B cell (primary cell): Measurements from ENCODE around the gene LAPTM4A. TPM values are rescaled to one million over a fixed set of nuclear protein-coding genes. Genes with fewer than 3 reads are reported as not detected.

Experiments
- ATAC-seq: fragments of 200-7000 bp; cut with Tn5 transposase; one replicate; pipeline ENCODE4 v1.10.0; 2021; ENCODE audit warnings: low read depth, mild to moderate bottlenecking, moderate number of reproducible peaks, moderate library complexity
- CTCF ChIA-PET: fragments of 350-600 bp; sonication (Branson Sonifier 250); formaldehyde crosslinking; loops from one replicate; lab custom pipeline; 2021; ENCODE audit warnings: antibody characterized with exemption, inconsistent platforms; lab: Charles Lee
- POLR2A ChIA-PET: fragments of 350-600 bp; sonication (Branson Sonifier 250); formaldehyde crosslinking; loops from one replicate; lab custom pipeline; 2021; ENCODE audit warnings: antibody characterized with exemption; lab: Charles Lee
- DNase-seq: peaks from one replicate; pipeline ENCODE4 v3.0.0; 2013
- H2AFZ ChIP-seq: 2 replicates; pipeline ENCODE4 v1.6.1; 2012; ENCODE audit warnings: mild to moderate bottlenecking, low read depth, low read length; ENCODE audit not compliant: insufficient read depth, poor library complexity, severe bottlenecking
- H3K27ac ChIP-seq, 2 donors: 1 replicate in 1 of 2; 2 replicates in 1 of 2; pipeline ENCODE4 v1.5.1; 2012 to 2013; ENCODE audit warnings: low read length in 2 of 2, mild to moderate bottlenecking in 2 of 2, moderate library complexity in 1 of 2
- H3K27me3 ChIP-seq, 4 experiments: fragments of 200-600 bp in 1 of 4; sonication (generic) in 1 of 4; replicated peaks in 1 of 4; 1 replicate in 2 of 4; 2 replicates in 2 of 4; pipeline versions ENCODE4 v1.6.1 to v1.7.0; 2013 to 2016; ENCODE audit warnings: low read length in 3 of 4, mild to moderate bottlenecking in 2 of 4, mixed read lengths in 1 of 4, moderate library complexity in 1 of 4; ENCODE audit not compliant: insufficient read depth in 4 of 4, control insufficient read depth in 3 of 4; ENCODE audit errors: control extremely low read depth in 1 of 4
- H3K36me3 ChIP-seq, 2 experiments: replicated peaks in 1 of 2; 1 replicate in 1 of 2; 2 replicates in 1 of 2; pipeline versions ENCODE4 v1.6.1 to v1.7.1; 2013; ENCODE audit warnings: low read length in 1 of 2; ENCODE audit not compliant: insufficient read depth in 2 of 2, control insufficient read depth in 1 of 2; ENCODE audit errors: control extremely low read depth in 1 of 2, extremely low read depth in 1 of 2
- H3K4me1 ChIP-seq, 2 donors: fragments of 200-600 bp in 1 of 2; sonication (generic) in 1 of 2; 1 replicate in 1 of 2; 2 replicates in 1 of 2; pipeline versions ENCODE4 v1.5.1 to v1.6.1; 2013 to 2017; ENCODE audit warnings: low read length in 2 of 2; ENCODE audit not compliant: control insufficient read depth in 2 of 2, insufficient read depth in 2 of 2
- H3K4me2 ChIP-seq: replicated peaks from 2 replicates; pipeline ENCODE3; 2012; ENCODE audit warnings: mild to moderate bottlenecking, low read depth, low read length; ENCODE audit not compliant: poor library complexity, severe bottlenecking
- H3K4me3 ChIP-seq, 5 experiments: fragments of 200-600 bp in 1 of 5; sonication (generic) in 1 of 5; 1 replicate in 3 of 5; 2 replicates in 2 of 5; pipeline versions ENCODE4 v1.5.1 to v1.7.0; 2011 to 2016; ENCODE audit warnings: low read length in 4 of 5, mild to moderate bottlenecking in 4 of 5, low read depth in 2 of 5, control low read depth in 1 of 5, moderate library complexity in 1 of 5; ENCODE audit not compliant: insufficient read depth in 1 of 5; ENCODE audit errors: control extremely low read depth in 1 of 5, extremely low read depth in 1 of 5
- H3K79me2 ChIP-seq: fragments of 200-600 bp; sonication (generic); one replicate; pipeline ENCODE4 v1.6.0; 2016; ENCODE audit warnings: low read length; ENCODE audit not compliant: control insufficient read depth, insufficient read depth
- H3K9ac ChIP-seq: fragments of 200-600 bp; sonication (generic); 2 replicates; pipeline ENCODE4 v1.6.1; 2017; ENCODE audit warnings: mild to moderate bottlenecking, low read length, moderate library complexity
- H3K9me3 ChIP-seq, 3 donors: one replicate each; pipeline versions ENCODE4 v1.6.1 to v1.7.1; 2013; ENCODE audit warnings: low read length in 2 of 3; ENCODE audit not compliant: control insufficient read depth in 2 of 3, insufficient read depth in 1 of 3; ENCODE audit errors: control extremely low read depth in 1 of 3
- H4K20me1 ChIP-seq: 2 replicates; pipeline ENCODE4 v1.6.0; 2012; ENCODE audit warnings: mild to moderate bottlenecking, low read length; ENCODE audit not compliant: insufficient read depth, control insufficient read depth, poor library complexity, severe bottlenecking
- H3K27ac Mint-ChIP-seq: one replicate; pipeline ENCODE4 v1.8.0; 2021; ENCODE audit warnings: mixed read lengths
- H3K27me3 Mint-ChIP-seq: one replicate; pipeline ENCODE4 v1.8.0; 2021; ENCODE audit warnings: mixed read lengths
- H3K4me1 Mint-ChIP-seq: one replicate; pipeline ENCODE4 v1.8.0; 2021; ENCODE audit warnings: mixed read lengths
- H3K4me3 Mint-ChIP-seq: one replicate; pipeline ENCODE4 v1.8.0; 2021; ENCODE audit warnings: mixed read lengths
- H3K9me3 Mint-ChIP-seq: one replicate; pipeline ENCODE4 v1.8.0; 2022; ENCODE audit warnings: mixed read lengths; ENCODE audit not compliant: insufficient read depth
- EZH2 ChIP-seq: IDR thresholded peaks from 2 replicates; pipeline ENCODE4 v1.6.1; 2012; ENCODE audit warnings: borderline replicate concordance, low read depth, mild to moderate bottlenecking, moderate library complexity, low read length; ENCODE audit not compliant: insufficient read depth, poor library complexity, severe bottlenecking
- WGBS: methylation state at CpG from one replicate; pipeline ENCODE4 v1.1.5; 2013; ENCODE audit warnings: missing lambda C conversion rate; ENCODE audit not compliant: insufficient coverage; 5-methylcytosine and 5-hydroxymethylcytosine counted together
- intact Hi-C: fragments of 100-400 bp; cut with micrococcal nuclease; formaldehyde crosslinking; loops from one replicate; pipeline ENCODE4 v1.10.0; 2022
- polyA plus RNA-seq: library from polyadenylated mRNA; depleted of rRNA; stranded (reverse); fragments of >200 nt; gene quantifications from 2 replicates; pipeline ENCODE4 v1.2.3, GENCODE V29; 2012
- total RNA-seq, 2 donors: library from RNA; stranded (reverse); fragments of 120-200 nt in 1 of 2; gene quantifications; 1 replicate in 1 of 2; 2 replicates in 1 of 2; pipeline versions ENCODE4 v1.2.3 to v1.2.4, GENCODE V29; 2013 to 2022
- TF ChIP-seq, protein P1 (sequence below): fragments of 200-600 bp; IDR thresholded peaks from one replicate; pipeline ENCODE4 v1.8.0; 2022; ENCODE audit warnings: antibody characterized with exemption, mild to moderate bottlenecking

LAPTM4A gene
- total and polyA plus RNA-seq, 2 donors (not counting 1 experiment from before 2014, with no cell fraction given) = 45.9 to 74.4 TPM

GRCh38 chr2:20060106-20060505, 8.7 kb upstream of the LAPTM4A start:
- no CpG with 5 or more reads among the region's 1 CpG for WGBS
- H3K4me1 Mint-ChIP-seq = no peaks in the 10 kb centered on the region

GRCh38 chr2:20057268-20057667, 5.8 kb upstream of the LAPTM4A start:
- no peaks in the 10 kb centered on the region for H4K20me1 ChIP-seq
- no peaks in the 10 kb centered on the region for H3K9me3 Mint-ChIP-seq
- POLR2A ChIA-PET = no interaction called here
- no peak overlapping the region for H3K27ac Mint-ChIP-seq
- DNase-seq (no peak), ATAC-seq (no peak)
- H3K4me1 Mint-ChIP-seq = no peaks in the 10 kb centered on the region
- no CpG with 5 or more reads among the region's 1 CpG for WGBS
- TF ChIP-seq EZH2 = no peak
- TF ChIP-seq, protein P1, sequence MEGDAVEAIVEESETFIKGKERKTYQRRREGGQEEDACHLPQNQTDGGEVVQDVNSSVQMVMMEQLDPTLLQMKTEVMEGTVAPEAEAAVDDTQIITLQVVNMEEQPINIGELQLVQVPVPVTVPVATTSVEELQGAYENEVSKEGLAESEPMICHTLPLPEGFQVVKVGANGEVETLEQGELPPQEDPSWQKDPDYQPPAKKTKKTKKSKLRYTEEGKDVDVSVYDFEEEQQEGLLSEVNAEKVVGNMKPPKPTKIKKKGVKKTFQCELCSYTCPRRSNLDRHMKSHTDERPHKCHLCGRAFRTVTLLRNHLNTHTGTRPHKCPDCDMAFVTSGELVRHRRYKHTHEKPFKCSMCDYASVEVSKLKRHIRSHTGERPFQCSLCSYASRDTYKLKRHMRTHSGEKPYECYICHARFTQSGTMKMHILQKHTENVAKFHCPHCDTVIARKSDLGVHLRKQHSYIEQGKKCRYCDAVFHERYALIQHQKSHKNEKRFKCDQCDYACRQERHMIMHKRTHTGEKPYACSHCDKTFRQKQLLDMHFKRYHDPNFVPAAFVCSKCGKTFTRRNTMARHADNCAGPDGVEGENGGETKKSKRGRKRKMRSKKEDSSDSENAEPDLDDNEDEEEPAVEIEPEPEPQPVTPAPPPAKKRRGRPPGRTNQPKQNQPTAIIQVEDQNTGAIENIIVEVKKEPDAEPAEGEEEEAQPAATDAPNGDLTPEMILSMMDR = no peak
- H3K79me2 ChIP-seq = no peaks in the 10 kb centered on the region
- H3K4me3 Mint-ChIP-seq = no peak overlapping the region
- peaks cover 0 to 15% (median 7%) of the 10 kb centered on the region in 4 experiments for H3K27me3 ChIP-seq
- H3K9ac ChIP-seq = no peak overlapping the region
- intact Hi-C loops = no loop called here
- H3K4me1 ChIP-seq = peaks cover 7 to 8% of the 10 kb centered on the region in 2 donors
- H3K4me3 ChIP-seq = no peak overlapping the region
- CTCF ChIA-PET = interaction anchor here (1.2 kb wide), 1 partner anchor 42 kb away, joined by 3 read pairs; no protein-coding TSS in a partner anchor
- no peak overlapping the region for H3K4me2 ChIP-seq
- H3K9me3 ChIP-seq = no peaks in the 10 kb centered on the region
- H3K36me3 ChIP-seq = no peaks in the 10 kb centered on the region
- no peak overlapping the region for H2AFZ ChIP-seq
- no peak overlapping the region for H3K27ac ChIP-seq
- peaks cover 40% of the 10 kb centered on the region for H3K27me3 Mint-ChIP-seq

More at GRCh38 chr2:20060106-20060505, 8.7 kb upstream of the LAPTM4A start:
- no peaks in the 10 kb centered on the region for H3K36me3 ChIP-seq
- no peak overlapping the region for H3K4me3 ChIP-seq
- peaks cover 0 to 4% (median 0%) of the 10 kb centered on the region in 3 donors for H3K9me3 ChIP-seq
- Mint-ChIP-seq H3K27ac (no peak overlapping the region), H3K4me3 (no peak overlapping the region), H3K27me3 (peaks cover 36% of the 10 kb centered on the region), H3K9me3 (no peaks in the 10 kb centered on the region)
- POLR2A ChIA-PET = no interaction called here
- peaks cover 0 to 5% (median 1%) of the 10 kb centered on the region in 4 experiments for H3K27me3 ChIP-seq
- H3K27ac ChIP-seq = no peak overlapping the region
- CTCF ChIA-PET = interaction anchor here (2.7 kb wide), 1 partner anchor 45 kb away, joined by 10 read pairs; no protein-coding TSS in a partner anchor
- intact Hi-C loops = no loop called here
- no peaks in the 10 kb centered on the region for H3K79me2 ChIP-seq
- ATAC-seq (no peak), DNase-seq (no peak)
- TF ChIP-seq EZH2 = no peak
- TF ChIP-seq, protein P1 = no peak
- H3K9ac ChIP-seq = no peak overlapping the region
- no peak overlapping the region for H3K4me2 ChIP-seq
- no peaks in the 10 kb centered on the region for H3K4me1 ChIP-seq
- no peaks in the 10 kb centered on the region for H4K20me1 ChIP-seq
- no peak overlapping the region for H2AFZ ChIP-seq
